ENCODE data around the gene UBXN7. TPM values are rescaled to one million over a fixed set of nuclear protein-coding genes. Genes with fewer than 3 reads are reported as not detected.
A peak's percentile ranks its signal among the peaks of the same experiment; 100 is the strongest.

The UBXN7 gene
- total and polyA plus RNA-seq, 9 of the 15 experiments (the other 6 are each of a cell fraction or from before 2014, with no cell fraction given) = 3.5 to 44.6 (median 13.4) TPM

DNA sequence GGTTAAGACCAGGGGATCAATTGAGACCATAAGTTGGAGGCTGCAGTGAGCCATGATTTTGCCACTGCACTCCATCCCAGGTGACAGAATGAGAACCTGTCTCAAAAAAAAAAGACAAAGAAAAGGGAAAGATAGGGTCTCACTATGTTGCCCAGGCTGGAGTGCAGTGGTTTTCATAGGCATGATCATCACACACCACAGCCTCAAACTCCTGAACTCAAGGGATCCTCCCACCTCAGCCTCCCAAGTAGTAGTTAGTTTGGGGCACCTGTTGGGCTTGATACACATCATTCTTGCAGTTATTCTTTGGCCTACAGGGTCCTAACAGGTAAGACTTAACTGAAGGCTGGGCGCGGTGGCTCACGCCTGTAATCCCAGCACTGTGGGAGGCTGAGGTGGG, 42.1 kb downstream of the UBXN7 start:
- DNase-seq (ENCODE audit: extremely low read depth in 1 of 4, low spot score in 3 of 4) (no peak), FAIRE-seq (no peak), ATAC-seq (no peak)
- Histone ChIP-seq H2AFZ (ENCODE audit: low read depth, low read length) (no peak overlapping the region), H3K4me1 (replicated peaks in 1 of 2; ENCODE audit: control insufficient read depth in 2 of 2, insufficient read depth in 2 of 2, low read length in 2 of 2) (peaks cover 0 to 8% of the 10 kb centered on the region in 2 experiments; a peak in 2 of 5 replicates), H3K9me1 (ENCODE audit: control insufficient read depth, insufficient read depth, low read length) (no peaks in the 10 kb centered on the region), H3K79me2 (ENCODE audit: control insufficient read depth, insufficient read depth, low read length) (peaks cover 5% of the 10 kb centered on the region; the same call in 1 of the 3 replicates), H4K20me1 (replicated peaks; ENCODE audit: control insufficient read depth, insufficient read depth, low read length) (no peaks in the 10 kb centered on the region), H3K9me3 (replicated peaks; ENCODE audit: control insufficient read depth, insufficient read depth, low read depth, low read length) (no peaks in the 10 kb centered on the region), H3K4me2 (ENCODE audit: insufficient read depth, low read length) (no peak overlapping the region), H3K27me3 (ENCODE audit: control insufficient read depth in 2 of 2, insufficient read depth in 2 of 2, low read length in 2 of 2) (no peaks in the 10 kb centered on the region), H3K27ac (ENCODE audit: extremely low read depth, low read depth, low read length) (no peak overlapping the region), H3K36me3 (ENCODE audit: control insufficient read depth, insufficient read depth, low read length) (peaks cover 46% of the 10 kb centered on the region), H3K9ac (ENCODE audit: insufficient read depth in 1 of 2, low read depth in 2 of 2, low read length in 2 of 2) (no peak overlapping the region), H3K4me3 (no peak overlapping the region)
- intact Hi-C loops (cut with micrococcal nuclease) (no loop called here), in situ Hi-C loops (cut with MboI) (no loop called here)
- TF ChIP-seq CCNT2 (IDR thresholded peaks at IDR 0.05; ENCODE audit: borderline replicate concordance, extremely low read depth, insufficient read length, low read depth, low read length) (no peak), ZNF121 (CRISPR knock-in tag; conservative IDR thresholded peaks at IDR 0.05) (peak; percentile 84)
- ChIA-PET CTCF (ENCODE audit: low intra/inter-chr PET ratio) (no interaction called here), POLR2A (interaction anchor here (1.7 kb wide), 1 partner anchor 11 kb away, joined by 4 read pairs; no protein-coding TSS in a partner anchor)
- WGBS (ENCODE audit: insufficient coverage, low coverage, missing lambda C conversion rate) = 97% methylated on average over 3 of the region's 3 CpGs
- BruUV-seq (replicated peaks) = no TSS peak

DNA sequence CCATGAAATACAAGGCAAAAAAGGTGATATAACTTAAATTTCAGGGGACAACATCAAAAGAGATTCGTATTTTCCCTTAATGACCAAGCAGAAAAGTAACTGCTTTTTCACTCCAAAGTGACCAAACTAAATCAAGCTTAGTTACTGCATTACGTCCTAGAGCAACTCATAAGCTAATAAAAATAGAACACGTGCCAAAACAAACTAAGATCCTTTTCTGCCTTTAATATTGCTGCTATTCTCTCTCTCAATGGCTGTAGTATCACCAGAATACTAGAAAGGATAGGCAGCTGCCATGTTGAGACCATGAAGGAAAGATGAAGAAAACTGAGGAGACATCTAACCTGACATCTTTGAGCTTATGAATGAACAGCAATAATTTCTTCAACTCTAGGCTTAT, 43.3 kb downstream of the UBXN7 start:
- FAIRE-seq = no peak
- TF ChIP-seq, protein P1, sequence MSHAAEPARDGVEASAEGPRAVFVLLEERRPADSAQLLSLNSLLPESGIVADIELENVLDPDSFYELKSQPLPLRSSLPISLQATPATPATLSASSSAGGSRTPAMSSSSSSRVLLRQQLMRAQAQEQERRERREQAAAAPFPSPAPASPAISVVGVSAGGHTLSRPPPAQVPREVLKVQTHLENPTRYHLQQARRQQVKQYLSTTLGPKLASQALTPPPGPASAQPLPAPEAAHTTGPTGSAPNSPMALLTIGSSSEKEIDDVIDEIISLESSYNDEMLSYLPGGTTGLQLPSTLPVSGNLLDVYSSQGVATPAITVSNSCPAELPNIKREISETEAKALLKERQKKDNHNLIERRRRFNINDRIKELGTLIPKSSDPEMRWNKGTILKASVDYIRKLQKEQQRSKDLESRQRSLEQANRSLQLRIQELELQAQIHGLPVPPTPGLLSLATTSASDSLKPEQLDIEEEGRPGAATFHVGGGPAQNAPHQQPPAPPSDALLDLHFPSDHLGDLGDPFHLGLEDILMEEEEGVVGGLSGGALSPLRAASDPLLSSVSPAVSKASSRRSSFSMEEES (CRISPR knock-in tag; IDR thresholded peaks at IDR 0.05) = no peak
- TF ChIP-seq, protein P2, sequence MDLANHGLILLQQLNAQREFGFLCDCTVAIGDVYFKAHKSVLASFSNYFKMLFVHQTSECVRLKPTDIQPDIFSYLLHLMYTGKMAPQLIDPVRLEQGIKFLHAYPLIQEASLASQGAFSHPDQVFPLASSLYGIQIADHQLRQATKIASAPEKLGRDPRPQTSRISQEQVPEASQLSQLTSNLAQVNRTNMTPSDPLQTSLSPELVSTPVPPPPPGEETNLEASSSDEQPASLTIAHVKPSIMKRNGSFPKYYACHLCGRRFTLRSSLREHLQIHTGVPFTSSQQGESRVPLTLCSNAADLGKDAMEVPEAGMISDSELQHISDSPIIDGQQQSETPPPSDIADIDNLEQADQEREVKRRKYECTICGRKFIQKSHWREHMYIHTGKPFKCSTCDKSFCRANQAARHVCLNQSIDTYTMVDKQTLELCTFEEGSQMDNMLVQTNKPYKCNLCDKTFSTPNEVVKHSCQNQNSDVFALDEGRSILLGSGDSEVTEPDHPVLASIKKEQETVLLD (IDR thresholded peaks at IDR 0.05) = no peak
- no peak for TF ChIP-seq ZNF764 (CRISPR knock-in tag; IDR thresholded peaks at IDR 0.05; ENCODE audit: low read depth)
- TF ChIP-seq ATF7 (IDR thresholded peaks at IDR 0.05) = no peak
- TF ChIP-seq ZKSCAN1 (IDR thresholded peaks at IDR 0.05; ENCODE audit: low read depth, low read length) = no peak
- TF ChIP-seq ZNF551 (CRISPR knock-in tag; IDR thresholded peaks at IDR 0.05) = no peak
- no peak for TF ChIP-seq ZNF3 (CRISPR knock-in tag; IDR thresholded peaks at IDR 0.05)
- TF ChIP-seq PHTF2 (CRISPR knock-in tag; IDR thresholded peaks at IDR 0.05) = no peak
- TF ChIP-seq RBFOX2 (IDR thresholded peaks at IDR 0.05; ENCODE audit: low read depth, low read length) = no peak
- TF ChIP-seq TGIF2 (CRISPR knock-in tag; IDR thresholded peaks at IDR 0.05) = no peak
- TF ChIP-seq ETS2 (tag; IDR thresholded peaks at IDR 0.05; ENCODE audit: borderline replicate concordance, poor library complexity, severe bottlenecking) = no peak
- TF ChIP-seq STAT5B (CRISPR knock-in tag; IDR thresholded peaks at IDR 0.05) = no peak

More for the DNA sequence above, 43.3 kb downstream of the UBXN7 start:
- peaks cover 5% of the 10 kb centered on the region; the same call in 1 of the 3 replicates for H3K79me2 ChIP-seq (ENCODE audit: control insufficient read depth, insufficient read depth, low read length)
- no peaks in the 10 kb centered on the region for H3K9me3 ChIP-seq (replicated peaks; ENCODE audit: control insufficient read depth, insufficient read depth, low read depth, low read length)
- H3K4me2 ChIP-seq (ENCODE audit: insufficient read depth, low read length) = no peak overlapping the region
- ATAC-seq (no peak), DNase-seq (ENCODE audit: extremely low read depth in 1 of 4, low spot score in 3 of 4) (no peak)
- no peak overlapping the region for H3K9ac ChIP-seq (ENCODE audit: insufficient read depth in 1 of 2, low read depth in 2 of 2, low read length in 2 of 2)
- no peak overlapping the region for H3K27ac ChIP-seq (ENCODE audit: extremely low read depth, low read depth, low read length)
- no peaks in the 10 kb centered on the region for H3K9me1 ChIP-seq (ENCODE audit: control insufficient read depth, insufficient read depth, low read length)
- BruUV-seq (replicated peaks) = no TSS peak
- 86% methylated on average over 3 of the region's 3 CpGs for WGBS (ENCODE audit: insufficient coverage, low coverage, missing lambda C conversion rate)
- H4K20me1 ChIP-seq (replicated peaks; ENCODE audit: control insufficient read depth, insufficient read depth, low read length) = no peaks in the 10 kb centered on the region
- H3K27me3 ChIP-seq (ENCODE audit: control insufficient read depth in 2 of 2, insufficient read depth in 2 of 2, low read length in 2 of 2) = no peaks in the 10 kb centered on the region
- intact Hi-C loops (cut with micrococcal nuclease) (no loop called here), in situ Hi-C loops (cut with MboI) (no loop called here)
- peaks cover 0 to 8% of the 10 kb centered on the region in 2 experiments; a peak in 2 of 5 replicates for H3K4me1 ChIP-seq (replicated peaks in 1 of 2; ENCODE audit: control insufficient read depth in 2 of 2, insufficient read depth in 2 of 2, low read length in 2 of 2)
- H3K36me3 ChIP-seq (ENCODE audit: control insufficient read depth, insufficient read depth, low read length) = peaks cover 46% of the 10 kb centered on the region
- no peak overlapping the region for H3K4me3 ChIP-seq
- POLR2A ChIA-PET = no interaction called here
- no peak overlapping the region for H2AFZ ChIP-seq (ENCODE audit: low read depth, low read length)
- CTCF ChIA-PET (ENCODE audit: low intra/inter-chr PET ratio) = interaction anchor here (0.6 kb wide), 1 partner anchor 157 kb away, joined by 3 read pairs; no protein-coding TSS in a partner anchor

Data from K562 (cell line).